SK-N-SH (cell line): ENCODE results near the gene GTPBP8. TPM values are rescaled to one million over a fixed set of nuclear protein-coding genes. Genes with fewer than 3 reads are reported as not detected.

ENCODE experiments used
- CTCF ChIA-PET: fragments of 300-600, 350-600 bp; formaldehyde crosslinking; extraction: SDS; loops from one replicate; lab custom pipeline; 2021; lab: Yijun Ruan, JAX
- POLR2A ChIA-PET: fragments of 350-600 bp; sonication (Branson Sonifier 250); formaldehyde crosslinking; extraction: SDS; loops from one replicate; lab custom pipeline; 2020; ENCODE audit warnings: antibody characterized with exemption, inconsistent platforms; lab: Yijun Ruan, JAX
- DNase-seq: peaks from one replicate; pipeline ENCODE4 v3.0.0; 2012
- H2AFZ ChIP-seq: fragments of 200-600 bp; sonication (generic); 2 replicates; pipeline ENCODE4 v1.8.1; 2016; ENCODE audit warnings: antibody characterized with exemption, mild to moderate bottlenecking, low read depth
- H3F3A ChIP-seq: fragments of 200-600 bp; sonication (generic); replicated peaks from 2 replicates; pipeline ENCODE3; 2016; ENCODE audit warnings: antibody characterized with exemption, mild to moderate bottlenecking; ENCODE audit not compliant: insufficient read depth
- H3K27ac ChIP-seq, 2 experiments: fragments of 200-500 bp in 1 of 2; fragments of 200-600 bp in 1 of 2; sonication (Bioruptor generic) in 1 of 2; sonication (generic), shearing (Covaris generic) in 1 of 2; 2 replicates each; pipeline versions ENCODE4 v1.5.1 to v1.6.1; 2014 to 2016; ENCODE audit warnings: low read depth in 2 of 2, inconsistent platforms in 1 of 2, low read length in 1 of 2, mild to moderate bottlenecking in 1 of 2, mixed read lengths in 1 of 2
- H3K27me3 ChIP-seq: fragments of 200-600 bp; sonication (generic), shearing (Covaris generic); 2 replicates; pipeline ENCODE4 v1.6.1; 2016; ENCODE audit warnings: mixed run types; ENCODE audit not compliant: insufficient read depth
- H3K36me3 ChIP-seq, 2 experiments: fragments of 200-500 bp in 1 of 2; fragments of 200-600 bp in 1 of 2; sonication (Bioruptor generic) in 1 of 2; sonication (generic) in 1 of 2; replicated peaks in 1 of 2; 2 replicates each; pipeline versions ENCODE3 to v1.5.1; 2014 to 2016; ENCODE audit warnings: low read length in 1 of 2, mild to moderate bottlenecking in 1 of 2; ENCODE audit not compliant: insufficient read depth in 2 of 2, control insufficient read depth in 1 of 2
- H3K4me1 ChIP-seq, 2 experiments: fragments of 200-500 bp in 1 of 2; fragments of 200-600 bp in 1 of 2; sonication (Bioruptor generic) in 1 of 2; sonication (generic), shearing (Covaris generic) in 1 of 2; 2 replicates each; pipeline versions ENCODE4 v1.5.1 to v1.6.1; 2014 to 2016; ENCODE audit warnings: low read depth in 1 of 2, low read length in 1 of 2, mixed run types in 1 of 2; ENCODE audit not compliant: insufficient read depth in 2 of 2, control insufficient read depth in 1 of 2
- H3K4me2 ChIP-seq: fragments of 200-600 bp; sonication (generic), shearing (Covaris generic); 2 replicates; pipeline ENCODE4 v1.6.1; 2017; ENCODE audit warnings: mixed run types
- H3K4me3 ChIP-seq, 2 experiments: fragments of 200-500 bp in 1 of 2; fragments of 200-600 bp in 1 of 2; sonication (Bioruptor generic) in 1 of 2; sonication (generic), shearing (Covaris generic) in 1 of 2; 2 replicates each; pipeline versions ENCODE4 v1.5.1 to v1.8.1; 2014 to 2016; ENCODE audit warnings: low read depth in 2 of 2, inconsistent platforms in 1 of 2, low read length in 1 of 2, mild to moderate bottlenecking in 1 of 2, mixed read lengths in 1 of 2, moderate library complexity in 1 of 2
- H3K79me2 ChIP-seq: fragments of 200-600 bp; sonication (generic); 2 replicates; pipeline ENCODE4 v1.8.1; 2017; ENCODE audit warnings: mild to moderate bottlenecking; ENCODE audit not compliant: insufficient read depth
- H3K9ac ChIP-seq: fragments of 200-600 bp; sonication (generic); 2 replicates; pipeline ENCODE4 v1.6.1; 2017; ENCODE audit warnings: mixed run types
- H3K9me2 ChIP-seq: fragments of 200-600 bp; sonication (generic); 2 replicates; pipeline ENCODE4 v1.6.1; 2017; ENCODE audit warnings: mixed run types
- H3K9me3 ChIP-seq: fragments of 200-600 bp; sonication (generic); 2 replicates; pipeline ENCODE4 v1.6.1; 2017; ENCODE audit warnings: mixed run types, mild to moderate bottlenecking, moderate library complexity
- H4K20me1 ChIP-seq: fragments of 200-600 bp; sonication (generic); 2 replicates; pipeline ENCODE4 v1.6.1; 2017; ENCODE audit warnings: mild to moderate bottlenecking, mixed run types; ENCODE audit not compliant: insufficient read depth
- GABPA ChIP-seq: IDR thresholded peaks from 2 replicates; pipeline ENCODE4 v1.4.0; 2012; ENCODE audit warnings: low read depth, mild to moderate bottlenecking
- GATA2 ChIP-seq: sonication (generic); formaldehyde crosslinking; IDR thresholded peaks from 2 replicates; pipeline ENCODE4 v1.5.0; 2020; ENCODE audit warnings: mild to moderate bottlenecking, missing genetic modification reagents
- MEF2A ChIP-seq: IDR thresholded peaks from 2 replicates; pipeline ENCODE4 v1.4.0; 2012; ENCODE audit warnings: low read depth, borderline replicate concordance
- RAD21 ChIP-seq: IDR thresholded peaks from 2 replicates; pipeline ENCODE4 v1.6.1; 2012; ENCODE audit warnings: mild to moderate bottlenecking, low read length
- SIN3A ChIP-seq: IDR thresholded peaks from 2 replicates; pipeline ENCODE4 v1.6.1; 2012; ENCODE audit warnings: low read depth, mild to moderate bottlenecking, low read length, moderate library complexity, borderline replicate concordance
- WGBS: methylation state at CpG from one replicate; pipeline ENCODE4 v1.1.6; 2017; ENCODE audit warnings: low lambda C conversion rate; 5-methylcytosine and 5-hydroxymethylcytosine counted together
- polyA plus RNA-seq, 3 experiments: library from polyadenylated mRNA; depleted of rRNA; stranded (reverse); fragments of >200 nt; gene quantifications; 2 replicates each; pipeline ENCODE4 v1.2.3, GENCODE V29; 2012
- TF ChIP-seq, protein P1 (sequence below): fragments of 200-600 bp; sonication (generic); IDR thresholded peaks from 2 replicates; pipeline ENCODE4 v1.6.1; 2017; ENCODE audit warnings: antibody characterized with exemption, mild to moderate bottlenecking, moderate library complexity
- TF ChIP-seq, protein P2 (sequence below): fragments of 150-350 bp; IDR thresholded peaks from 2 replicates; pipeline ENCODE4 v1.6.1; 2017; ENCODE audit warnings: antibody characterized with exemption, low read length, low read depth, borderline replicate concordance

GTPBP8 gene
- polyA plus RNA-seq, 1 of the 3 experiments (the other 2 are of a cell fraction) = 20.1 TPM

DNA sequence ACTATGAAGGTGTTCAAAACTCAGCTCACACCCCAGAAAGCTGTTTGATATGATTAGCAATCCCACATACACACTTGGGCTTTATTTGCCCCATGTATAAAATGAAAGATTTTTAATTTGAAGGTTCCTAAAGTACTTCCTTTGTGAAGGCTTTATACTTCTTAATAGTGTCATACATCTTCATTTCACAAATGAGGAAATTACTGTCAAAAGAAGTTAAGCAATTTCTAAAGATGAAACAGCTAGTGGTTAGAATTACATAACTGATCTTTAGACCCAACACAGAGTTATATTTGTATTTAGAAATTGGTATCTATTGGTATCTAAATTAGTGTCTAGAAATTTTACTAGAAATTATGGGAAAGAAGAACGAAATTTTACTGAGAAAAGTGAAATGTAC is 23.0 kb upstream of the GTPBP8 start (continued):
- TF ChIP-seq, protein P1, sequence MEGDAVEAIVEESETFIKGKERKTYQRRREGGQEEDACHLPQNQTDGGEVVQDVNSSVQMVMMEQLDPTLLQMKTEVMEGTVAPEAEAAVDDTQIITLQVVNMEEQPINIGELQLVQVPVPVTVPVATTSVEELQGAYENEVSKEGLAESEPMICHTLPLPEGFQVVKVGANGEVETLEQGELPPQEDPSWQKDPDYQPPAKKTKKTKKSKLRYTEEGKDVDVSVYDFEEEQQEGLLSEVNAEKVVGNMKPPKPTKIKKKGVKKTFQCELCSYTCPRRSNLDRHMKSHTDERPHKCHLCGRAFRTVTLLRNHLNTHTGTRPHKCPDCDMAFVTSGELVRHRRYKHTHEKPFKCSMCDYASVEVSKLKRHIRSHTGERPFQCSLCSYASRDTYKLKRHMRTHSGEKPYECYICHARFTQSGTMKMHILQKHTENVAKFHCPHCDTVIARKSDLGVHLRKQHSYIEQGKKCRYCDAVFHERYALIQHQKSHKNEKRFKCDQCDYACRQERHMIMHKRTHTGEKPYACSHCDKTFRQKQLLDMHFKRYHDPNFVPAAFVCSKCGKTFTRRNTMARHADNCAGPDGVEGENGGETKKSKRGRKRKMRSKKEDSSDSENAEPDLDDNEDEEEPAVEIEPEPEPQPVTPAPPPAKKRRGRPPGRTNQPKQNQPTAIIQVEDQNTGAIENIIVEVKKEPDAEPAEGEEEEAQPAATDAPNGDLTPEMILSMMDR = no peak
- no peak for TF ChIP-seq GABPA

DNA sequence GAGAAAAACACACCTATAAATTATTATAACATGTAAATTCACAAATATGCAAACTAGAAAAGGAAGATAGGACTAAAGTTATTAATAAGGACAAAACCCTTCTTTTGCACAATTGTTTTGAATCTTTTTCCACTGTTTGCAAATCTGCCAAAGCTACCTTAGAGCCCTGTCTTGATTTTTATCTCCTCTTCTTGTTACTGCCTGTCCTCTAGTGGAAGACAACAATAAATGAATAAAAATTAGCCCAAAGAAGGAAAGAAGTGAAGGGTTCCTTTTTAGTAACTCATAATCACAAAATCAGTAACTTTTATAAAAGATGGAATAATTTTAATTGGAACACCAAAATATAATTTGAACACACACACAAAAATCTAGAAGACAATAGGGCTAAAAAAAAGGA is 18.6 kb upstream of the GTPBP8 start:
- Histone ChIP-seq H3K4me3 (no peak overlapping the region), H3K9ac (no peak overlapping the region), H3F3A (no peaks in the 10 kb centered on the region), H3K79me2 (no peaks in the 10 kb centered on the region), H3K4me2 (no peak overlapping the region), H3K9me3 (no peaks in the 10 kb centered on the region), H2AFZ (no peak overlapping the region), H3K27me3 (no peaks in the 10 kb centered on the region; the same call in 1 of the 2 replicates), H3K9me2 (no peaks in the 10 kb centered on the region), H3K4me1 (no peaks in the 10 kb centered on the region), H4K20me1 (no peaks in the 10 kb centered on the region), H3K36me3 (no peaks in the 10 kb centered on the region), H3K27ac (no peak overlapping the region)
- ChIA-PET CTCF (interaction anchor here (1.0 to 1.8 kb wide), 6 partner anchors 15 to 390 kb away, joined by 3 to 8 read pairs (median 4); no protein-coding TSS in a partner anchor), POLR2A (no interaction called here)
- DNase-seq = no peak
- TF ChIP-seq SIN3A (no peak), RAD21 (peak; percentile 27; the same call in 1 of the 2 replicates)
- TF ChIP-seq, protein P2, sequence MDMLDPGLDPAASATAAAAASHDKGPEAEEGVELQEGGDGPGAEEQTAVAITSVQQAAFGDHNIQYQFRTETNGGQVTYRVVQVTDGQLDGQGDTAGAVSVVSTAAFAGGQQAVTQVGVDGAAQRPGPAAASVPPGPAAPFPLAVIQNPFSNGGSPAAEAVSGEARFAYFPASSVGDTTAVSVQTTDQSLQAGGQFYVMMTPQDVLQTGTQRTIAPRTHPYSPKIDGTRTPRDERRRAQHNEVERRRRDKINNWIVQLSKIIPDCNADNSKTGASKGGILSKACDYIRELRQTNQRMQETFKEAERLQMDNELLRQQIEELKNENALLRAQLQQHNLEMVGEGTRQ = no peak

DNA sequence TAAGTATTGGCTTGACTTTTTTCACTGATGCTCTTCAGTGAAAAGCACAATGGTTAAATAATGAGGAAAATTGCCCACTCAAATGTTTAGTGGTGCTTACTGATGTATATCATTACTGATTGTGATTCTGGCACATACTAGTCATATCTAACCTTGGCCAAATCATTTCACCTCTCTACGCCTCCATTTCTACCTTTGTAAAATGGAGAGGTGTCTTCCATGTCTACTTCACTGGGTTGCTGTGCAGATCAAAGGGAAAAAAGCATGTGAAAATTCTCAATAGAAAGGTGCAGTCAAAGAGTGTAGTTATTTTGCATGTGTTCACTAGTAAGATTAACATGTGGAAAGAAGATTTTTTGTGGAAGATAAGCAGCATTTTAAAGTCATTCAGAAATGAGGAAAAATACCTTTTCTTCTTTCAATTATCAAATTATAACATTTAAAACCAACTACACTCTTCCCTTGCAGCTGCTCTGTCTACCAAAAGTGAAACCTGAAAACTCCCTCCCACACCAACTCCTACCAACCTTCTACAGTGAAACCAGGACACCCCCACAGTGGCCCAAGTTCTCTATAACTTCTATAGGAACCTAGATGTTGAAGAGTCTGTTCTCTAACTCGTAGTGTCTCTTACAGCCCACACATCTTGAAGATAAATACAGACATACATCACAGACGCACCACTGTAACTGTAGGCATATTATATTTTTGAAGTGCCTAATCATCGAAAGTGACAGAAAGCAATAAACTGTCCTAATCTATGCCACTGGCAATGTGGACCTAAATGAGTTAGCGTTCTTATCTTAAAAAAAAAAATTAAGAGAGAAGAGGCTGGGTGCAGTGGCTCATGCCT is 17.2 kb upstream of the GTPBP8 start:
- Histone ChIP-seq H3K4me2 (no peak overlapping the region), H3F3A (no peaks in the 10 kb centered on the region), H3K4me3 (no peak overlapping the region), H3K4me1 (no peaks in the 10 kb centered on the region), H3K36me3 (no peaks in the 10 kb centered on the region), H3K9me2 (no peaks in the 10 kb centered on the region), H2AFZ (no peak overlapping the region), H3K9me3 (no peaks in the 10 kb centered on the region), H3K27ac (no peak overlapping the region), H3K79me2 (no peaks in the 10 kb centered on the region), H4K20me1 (no peaks in the 10 kb centered on the region), H3K9ac (no peak overlapping the region), H3K27me3 (no peaks in the 10 kb centered on the region; the same call in 1 of the 2 replicates)
- ChIA-PET CTCF (interaction anchor here (1.3 to 3.3 kb wide), 2 partner anchors 238 to 239 kb away, joined by 5 to 20 read pairs; no protein-coding TSS in a partner anchor), POLR2A (interaction anchor here (0.7 kb wide), 1 partner anchor 291 kb away, joined by 3 read pairs; no protein-coding TSS in a partner anchor)
- TF ChIP-seq SIN3A = no peak
- no peak for TF ChIP-seq MEF2A
- peak; percentile 22; the same call in 1 of the 2 replicates for TF ChIP-seq GATA2 (CRISPR knock-in tag)
- no peak for DNase-seq
- WGBS = 67% methylated on average over 5 of the region's 5 CpGs
